IMR-90 (cell line): ENCODE results near the gene IMPDH1. TPM values are rescaled to one million over a fixed set of nuclear protein-coding genes. Genes with fewer than 3 reads are reported as not detected.

Experiments
- ATAC-seq: fragments of 200-7000 bp; cut with Tn5 transposase; 2 replicates; pipeline ENCODE4 v1.9.1; 2020; ENCODE audit warnings: low read depth, mild to moderate bottlenecking, moderate library complexity
- BruUV-seq: library from RNA; stranded (reverse); fragments of 400-500 nt; replicated peaks from 2 replicates; lab custom pipeline; 2021; lab: Mats Ljungman, UMichigan
- CTCF ChIA-PET: fragments of 300-600 bp; formaldehyde crosslinking; extraction: SDS; loops from one replicate; lab custom pipeline; 2021; ENCODE audit warnings: antibody characterized with exemption; lab: Yijun Ruan, JAX
- POLR2A ChIA-PET: fragments of 300-600 bp; sonication (Branson Sonifier 250); formaldehyde crosslinking; loops from one replicate; lab custom pipeline; 2022; ENCODE audit warnings: antibody characterized with exemption; ENCODE audit not compliant: unreplicated experiment; lab: Charles Lee
- DNase-seq: peaks from one replicate; pipeline ENCODE4 v3.0.0; 2013
- H2AFZ ChIP-seq: replicated peaks from 2 replicates; pipeline ENCODE3; 2013; ENCODE audit warnings: low read length, mild to moderate bottlenecking; ENCODE audit not compliant: poor library complexity
- H2AK5ac ChIP-seq: 2 replicates; pipeline ENCODE4 v1.6.1; 2013; ENCODE audit warnings: low read depth, low read length, inconsistent platforms
- H2AK9ac ChIP-seq: replicated peaks from 2 replicates; pipeline ENCODE3; 2013; ENCODE audit warnings: mild to moderate bottlenecking, low read depth, low read length, moderate library complexity; ENCODE audit not compliant: poor library complexity
- H2BK120ac ChIP-seq: 2 replicates; pipeline ENCODE4 v1.6.1; 2013; ENCODE audit warnings: low read depth, low read length, inconsistent platforms
- H2BK15ac ChIP-seq: 3 replicates; pipeline ENCODE4 v1.6.1; 2013; ENCODE audit warnings: low read depth, low read length, inconsistent platforms
- H2BK20ac ChIP-seq: 2 replicates; pipeline ENCODE4 v1.6.1; 2013; ENCODE audit warnings: low read depth, mild to moderate bottlenecking, inconsistent platforms, low read length, moderate library complexity
- H2BK5ac ChIP-seq: 2 replicates; pipeline ENCODE4 v1.6.1; 2013; ENCODE audit warnings: mild to moderate bottlenecking, low read depth, low read length, inconsistent platforms; ENCODE audit not compliant: poor library complexity, severe bottlenecking
- H3K14ac ChIP-seq: replicated peaks from 2 replicates; pipeline ENCODE4 v1.6.1; 2013; ENCODE audit warnings: low read depth, low read length, inconsistent platforms
- H3K18ac ChIP-seq: 2 replicates; pipeline ENCODE4 v1.6.1; 2013; ENCODE audit warnings: low read depth, low read length, control low read depth
- H3K23ac ChIP-seq: 2 replicates; pipeline ENCODE4 v1.6.1; 2013; ENCODE audit warnings: low read depth, low read length, inconsistent platforms
- H3K27ac ChIP-seq: 2 replicates; pipeline ENCODE4 v1.5.1; 2013; ENCODE audit warnings: mild to moderate bottlenecking, control low read depth, low read length; ENCODE audit not compliant: insufficient read depth
- H3K27me3 ChIP-seq: 2 replicates; pipeline ENCODE4 v1.6.1; 2013; ENCODE audit warnings: low read length; ENCODE audit not compliant: control insufficient read depth, insufficient read depth
- H3K36me3 ChIP-seq: 2 replicates; pipeline ENCODE4 v1.6.1; 2013; ENCODE audit warnings: low read length, mixed read lengths; ENCODE audit not compliant: control insufficient read depth, insufficient read depth
- H3K4ac ChIP-seq: 2 replicates; pipeline ENCODE4 v1.6.1; 2013; ENCODE audit warnings: low read depth, low read length, inconsistent platforms
- H3K4me1 ChIP-seq: 2 replicates; pipeline ENCODE4 v1.6.1; 2013; ENCODE audit warnings: low read length, mixed read lengths; ENCODE audit not compliant: control insufficient read depth, insufficient read depth
- H3K4me2 ChIP-seq: 2 replicates; pipeline ENCODE4 v1.6.1; 2013; ENCODE audit warnings: low read depth, mild to moderate bottlenecking, control low read depth, low read length, moderate library complexity
- H3K4me3 ChIP-seq: 2 replicates; pipeline ENCODE4 v1.5.1; 2013; ENCODE audit warnings: low read depth, mild to moderate bottlenecking, control low read depth, low read length, moderate library complexity; ENCODE audit not compliant: insufficient read depth
- H3K56ac ChIP-seq: 2 replicates; pipeline ENCODE4 v1.6.1; 2013; ENCODE audit warnings: low read length, inconsistent platforms; ENCODE audit not compliant: insufficient read depth; ENCODE audit errors: extremely low read depth
- H3K79me1 ChIP-seq, 2 experiments: 2 replicates each; pipeline ENCODE4 v1.6.1; 2013; ENCODE audit warnings: low read length in 2 of 2, inconsistent platforms in 1 of 2, low read depth in 1 of 2
- H3K9ac ChIP-seq: 2 replicates; pipeline ENCODE4 v1.6.1; 2013; ENCODE audit warnings: low read depth, low read length, control low read depth
- H3K9me1 ChIP-seq: 2 replicates; pipeline ENCODE4 v1.6.1; 2013; ENCODE audit warnings: low read length, inconsistent platforms; ENCODE audit not compliant: insufficient read depth
- H3K9me3 ChIP-seq: 2 replicates; pipeline ENCODE4 v1.6.1; 2013; ENCODE audit warnings: low read length; ENCODE audit not compliant: control insufficient read depth, insufficient read depth
- H4K20me1 ChIP-seq: 2 replicates; pipeline ENCODE4 v1.6.1; 2013; ENCODE audit warnings: low read length, inconsistent platforms; ENCODE audit not compliant: insufficient read depth
- H4K5ac ChIP-seq: 2 replicates; pipeline ENCODE4 v1.6.1; 2013; ENCODE audit warnings: mild to moderate bottlenecking, low read depth, low read length, control low read depth
- H4K8ac ChIP-seq, 2 experiments: 2 replicates each; pipeline ENCODE4 v1.6.1; 2013; ENCODE audit warnings: low read depth in 2 of 2, low read length in 2 of 2, control low read depth in 1 of 2, inconsistent platforms in 1 of 2
- H4K91ac ChIP-seq: 2 replicates; pipeline ENCODE4 v1.6.1; 2013; ENCODE audit warnings: low read depth, low read length, inconsistent platforms; ENCODE audit not compliant: insufficient read depth
- BHLHE40 ChIP-seq: fragments of 150-350 bp; IDR thresholded peaks from 2 replicates; pipeline ENCODE4 v1.6.1; 2016; ENCODE audit warnings: mild to moderate bottlenecking, low read depth, low read length
- CEBPB ChIP-seq: IDR thresholded peaks from 2 replicates; pipeline ENCODE4 v1.6.1; 2012; ENCODE audit warnings: low read depth, low read length, improper control_type of control experiment
- CHD1 ChIP-seq: IDR thresholded peaks from 2 replicates; pipeline ENCODE4 v1.6.1; 2012; ENCODE audit warnings: low read depth, low read length, improper control_type of control experiment
- FOS ChIP-seq: fragments of 150-350 bp; IDR thresholded peaks from 2 replicates; pipeline ENCODE4 v1.6.1; 2016; ENCODE audit warnings: low read depth, low read length
- MAFK ChIP-seq: IDR thresholded peaks from 2 replicates; pipeline ENCODE4 v1.6.1; 2012; ENCODE audit warnings: low read depth, low read length, improper control_type of control experiment
- MAZ ChIP-seq: IDR thresholded peaks from 2 replicates; pipeline ENCODE4 v1.6.1; 2012; ENCODE audit warnings: low read depth, mild to moderate bottlenecking, low read length, improper control_type of control experiment, moderate library complexity, borderline replicate concordance
- MXI1 ChIP-seq: IDR thresholded peaks from 2 replicates; pipeline ENCODE4 v1.6.1; 2012; ENCODE audit warnings: low read depth, mild to moderate bottlenecking, low read length, moderate library complexity, borderline replicate concordance
- POLR2A ChIP-seq: IDR thresholded peaks from 2 replicates; pipeline ENCODE4 v1.6.1; 2012; ENCODE audit warnings: mild to moderate bottlenecking, low read depth, low read length
- RAD21 ChIP-seq: IDR thresholded peaks from 2 replicates; pipeline ENCODE4 v1.6.1; 2012; ENCODE audit warnings: low read length, improper control_type of control experiment
- RFX5 ChIP-seq: IDR thresholded peaks from 2 replicates; pipeline ENCODE4 v1.8.0; 2012; ENCODE audit warnings: low read depth, mild to moderate bottlenecking, low read length, moderate library complexity
- SMC3 ChIP-seq: fragments of 150-350 bp; IDR thresholded peaks from 2 replicates; pipeline ENCODE4 v1.6.1; 2016; ENCODE audit warnings: low read depth, mild to moderate bottlenecking, antibody characterized with exemption, low read length, moderate library complexity
- WGBS, 2 experiments: methylation state at CpG; one replicate each; pipeline versions ENCODE4 v1.1.5 to v1.1.7; 2013; ENCODE audit warnings: missing lambda C conversion rate in 2 of 2; ENCODE audit not compliant: insufficient read length in 1 of 2; ENCODE audit errors: extremely low coverage in 2 of 2; 5-methylcytosine and 5-hydroxymethylcytosine counted together
- dilution Hi-C: fragments of 300-500 bp; cut with HindIII; formaldehyde crosslinking; loops from one replicate; pipeline ENCODE4 v1.14.3; 2018; ENCODE audit warnings: low sequenced_read_pairs; ENCODE audit not compliant: unreplicated experiment
- in situ Hi-C: fragments of 300-500 bp; cut with MboI; formaldehyde crosslinking; loops from 3 replicates; pipeline ENCODE4 v1.14.3; 2019; ENCODE audit warnings: low sequenced_read_pairs, inconsistent platforms, mixed read lengths
- intact Hi-C: fragments of 100-400 bp; cut with micrococcal nuclease; formaldehyde crosslinking; loops from 2 replicates; pipeline ENCODE4 v1.10.0; 2022
- polyA plus RNA-seq, 3 experiments: library from polyadenylated mRNA; depleted of rRNA; stranded (reverse); fragments of >200 nt; gene quantifications; 2 replicates each; pipeline ENCODE4 v1.2.3, GENCODE V29; 2012; ENCODE audit warnings: low replicate concordance in 1 of 3
- total RNA-seq: library from RNA; depleted of rRNA; stranded (reverse); fragments of >200 nt; gene quantifications from 2 replicates; pipeline ENCODE4 v1.2.3, GENCODE V29; 2012
- TF ChIP-seq, protein P1 (sequence below): conservative IDR thresholded peaks from 2 replicates; pipeline ENCODE4 v1.5.1; 2012; ENCODE audit warnings: mild to moderate bottlenecking, low read depth, low read length, improper control_type of control experiment
- TF ChIP-seq, protein P2 (sequence below): fragments of 150-350 bp; IDR thresholded peaks from 2 replicates; pipeline ENCODE4 v1.6.1; 2016; ENCODE audit warnings: low read depth, mild to moderate bottlenecking, low read length, moderate library complexity, borderline replicate concordance

Gene IMPDH1
- total and polyA plus RNA-seq, 2 of the 4 experiments (the other 2 are of a cell fraction), result 49.5 to 69.3 TPM

DNA sequence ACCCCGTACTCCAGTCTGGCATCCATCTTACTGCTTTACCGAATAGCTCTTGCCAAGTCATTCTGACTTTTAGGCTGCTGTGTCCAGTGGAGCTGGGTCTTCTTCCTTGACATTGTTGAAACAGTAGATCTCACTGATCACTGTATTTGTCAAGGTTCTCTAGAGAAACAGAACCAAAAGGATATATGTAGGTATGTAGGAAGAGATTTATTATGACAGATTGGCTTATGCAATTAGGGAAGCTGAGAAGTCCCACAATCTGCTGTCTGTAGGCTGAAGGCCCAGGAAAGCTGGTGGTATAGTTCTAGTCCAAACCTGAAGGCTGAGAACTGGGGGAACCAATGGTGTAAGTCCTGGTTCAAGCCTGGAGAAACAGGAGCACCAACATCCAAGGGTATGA lies 36.2 kb downstream of the IMPDH1 start:
- ChIA-PET POLR2A (no interaction called here), CTCF (interaction anchor here (0.8 to 1.7 kb wide), 2 partner anchors 14 to 27 kb away, joined by 3 to 5 read pairs; no protein-coding TSS in a partner anchor)
- in situ Hi-C loops, result no loop called here
- dilution Hi-C loops, result no loop called here
- Histone ChIP-seq H3K56ac (no peak overlapping the region), H3K4me2 (no peak overlapping the region), H2AK5ac (no peak overlapping the region), H4K20me1 (no peaks in the 10 kb centered on the region), H2BK15ac (no peak overlapping the region), H3K9me3 (peaks cover 4% of the 10 kb centered on the region; the same call in 1 of the 2 replicates), H2BK5ac (no peak overlapping the region), H3K9me1 (no peaks in the 10 kb centered on the region), H4K91ac (no peak overlapping the region), H3K4me3 (no peak overlapping the region), H3K27me3 (peaks cover 23% of the 10 kb centered on the region), H2AFZ (no peak overlapping the region), H2AK9ac (no peak overlapping the region), H3K27ac (no peak overlapping the region), H3K9ac (no peak overlapping the region), H3K14ac (no peak overlapping the region), H4K5ac (no peak overlapping the region), H3K4ac (no peak overlapping the region), H3K79me1 (no peaks in the 10 kb centered on the region), H3K4me1 (no peaks in the 10 kb centered on the region), H3K23ac (no peak overlapping the region), H2BK120ac (no peak overlapping the region), H3K18ac (no peak overlapping the region), H2BK20ac (no peak overlapping the region), H3K36me3 (no peaks in the 10 kb centered on the region), H4K8ac (no peak overlapping the region)
- ATAC-seq (no peak), DNase-seq (no peak)
- BruUV-seq, result no TSS peak
- WGBS, 2 experiments, result no CpG with 5 or more reads among the region's 2 CpGs
- intact Hi-C loops, result no loop called here
- TF ChIP-seq RFX5 (no peak), MXI1 (no peak), SMC3 (no peak), RAD21 (no peak), MAZ (no peak), BHLHE40 (no peak), POLR2A (no peak), CEBPB (no peak), FOS (no peak), CHD1 (no peak), MAFK (no peak)
- TF ChIP-seq, protein P1, sequence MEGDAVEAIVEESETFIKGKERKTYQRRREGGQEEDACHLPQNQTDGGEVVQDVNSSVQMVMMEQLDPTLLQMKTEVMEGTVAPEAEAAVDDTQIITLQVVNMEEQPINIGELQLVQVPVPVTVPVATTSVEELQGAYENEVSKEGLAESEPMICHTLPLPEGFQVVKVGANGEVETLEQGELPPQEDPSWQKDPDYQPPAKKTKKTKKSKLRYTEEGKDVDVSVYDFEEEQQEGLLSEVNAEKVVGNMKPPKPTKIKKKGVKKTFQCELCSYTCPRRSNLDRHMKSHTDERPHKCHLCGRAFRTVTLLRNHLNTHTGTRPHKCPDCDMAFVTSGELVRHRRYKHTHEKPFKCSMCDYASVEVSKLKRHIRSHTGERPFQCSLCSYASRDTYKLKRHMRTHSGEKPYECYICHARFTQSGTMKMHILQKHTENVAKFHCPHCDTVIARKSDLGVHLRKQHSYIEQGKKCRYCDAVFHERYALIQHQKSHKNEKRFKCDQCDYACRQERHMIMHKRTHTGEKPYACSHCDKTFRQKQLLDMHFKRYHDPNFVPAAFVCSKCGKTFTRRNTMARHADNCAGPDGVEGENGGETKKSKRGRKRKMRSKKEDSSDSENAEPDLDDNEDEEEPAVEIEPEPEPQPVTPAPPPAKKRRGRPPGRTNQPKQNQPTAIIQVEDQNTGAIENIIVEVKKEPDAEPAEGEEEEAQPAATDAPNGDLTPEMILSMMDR, result no peak
- TF ChIP-seq, protein P2, sequence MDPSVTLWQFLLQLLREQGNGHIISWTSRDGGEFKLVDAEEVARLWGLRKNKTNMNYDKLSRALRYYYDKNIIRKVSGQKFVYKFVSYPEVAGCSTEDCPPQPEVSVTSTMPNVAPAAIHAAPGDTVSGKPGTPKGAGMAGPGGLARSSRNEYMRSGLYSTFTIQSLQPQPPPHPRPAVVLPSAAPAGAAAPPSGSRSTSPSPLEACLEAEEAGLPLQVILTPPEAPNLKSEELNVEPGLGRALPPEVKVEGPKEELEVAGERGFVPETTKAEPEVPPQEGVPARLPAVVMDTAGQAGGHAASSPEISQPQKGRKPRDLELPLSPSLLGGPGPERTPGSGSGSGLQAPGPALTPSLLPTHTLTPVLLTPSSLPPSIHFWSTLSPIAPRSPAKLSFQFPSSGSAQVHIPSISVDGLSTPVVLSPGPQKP, result no peak
